ENCODE results near the gene CCDC51. TPM values are rescaled to one million over a fixed set of nuclear protein-coding genes. Genes with fewer than 3 reads are reported as not detected.

The CCDC51 gene
- total and polyA plus RNA-seq, 2 of the 13 experiments (the other 11 are each of a cell fraction or from before 2014, with no cell fraction given), result 18.1 to 29.4 TPM

- TF ChIP-seq, protein P1, sequence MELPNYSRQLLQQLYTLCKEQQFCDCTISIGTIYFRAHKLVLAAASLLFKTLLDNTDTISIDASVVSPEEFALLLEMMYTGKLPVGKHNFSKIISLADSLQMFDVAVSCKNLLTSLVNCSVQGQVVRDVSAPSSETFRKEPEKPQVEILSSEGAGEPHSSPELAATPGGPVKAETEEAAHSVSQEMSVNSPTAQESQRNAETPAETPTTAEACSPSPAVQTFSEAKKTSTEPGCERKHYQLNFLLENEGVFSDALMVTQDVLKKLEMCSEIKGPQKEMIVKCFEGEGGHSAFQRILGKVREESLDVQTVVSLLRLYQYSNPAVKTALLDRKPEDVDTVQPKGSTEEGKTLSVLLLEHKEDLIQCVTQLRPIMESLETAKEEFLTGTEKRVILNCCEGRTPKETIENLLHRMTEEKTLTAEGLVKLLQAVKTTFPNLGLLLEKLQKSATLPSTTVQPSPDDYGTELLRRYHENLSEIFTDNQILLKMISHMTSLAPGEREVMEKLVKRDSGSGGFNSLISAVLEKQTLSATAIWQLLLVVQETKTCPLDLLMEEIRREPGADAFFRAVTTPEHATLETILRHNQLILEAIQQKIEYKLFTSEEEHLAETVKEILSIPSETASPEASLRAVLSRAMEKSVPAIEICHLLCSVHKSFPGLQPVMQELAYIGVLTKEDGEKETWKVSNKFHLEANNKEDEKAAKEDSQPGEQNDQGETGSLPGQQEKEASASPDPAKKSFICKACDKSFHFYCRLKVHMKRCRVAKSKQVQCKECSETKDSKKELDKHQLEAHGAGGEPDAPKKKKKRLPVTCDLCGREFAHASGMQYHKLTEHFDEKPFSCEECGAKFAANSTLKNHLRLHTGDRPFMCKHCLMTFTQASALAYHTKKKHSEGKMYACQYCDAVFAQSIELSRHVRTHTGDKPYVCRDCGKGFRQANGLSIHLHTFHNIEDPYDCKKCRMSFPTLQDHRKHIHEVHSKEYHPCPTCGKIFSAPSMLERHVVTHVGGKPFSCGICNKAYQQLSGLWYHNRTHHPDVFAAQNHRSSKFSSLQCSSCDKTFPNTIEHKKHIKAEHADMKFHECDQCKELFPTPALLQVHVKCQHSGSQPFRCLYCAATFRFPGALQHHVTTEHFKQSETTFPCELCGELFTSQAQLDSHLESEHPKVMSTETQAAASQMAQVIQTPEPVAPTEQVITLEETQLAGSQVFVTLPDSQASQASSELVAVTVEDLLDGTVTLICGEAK (IDR thresholded peaks at IDR 0.05), result no peak
- TF ChIP-seq, protein P1 (CRISPR knock-in tag; IDR thresholded peaks at IDR 0.05), result no peak
- TF ChIP-seq PRDM4 (CRISPR knock-in tag; IDR thresholded peaks at IDR 0.05; ENCODE audit: borderline replicate concordance) (no peak), ZFP36 (IDR thresholded peaks at IDR 0.05; ENCODE audit: borderline replicate concordance, low read depth, low read length, partially characterized antibody) (peak; percentile 40), PHF5A (CRISPR knock-in tag; IDR thresholded peaks at IDR 0.05; ENCODE audit: low read depth, unreplicated experiment) (no peak), IKZF1 (IDR thresholded peaks at IDR 0.05) (no peak), SCMH1 (CRISPR knock-in tag; IDR thresholded peaks at IDR 0.05; ENCODE audit: borderline replicate concordance) (no peak), HNRNPLL (IDR thresholded peaks at IDR 0.05; ENCODE audit: low read depth, low read length, poor library complexity, severe bottlenecking) (no peak), KDM4B (CRISPR knock-in tag; IDR thresholded peaks at IDR 0.05) (peak; percentile 54; the same call in 1 of the 2 replicates), REL (CRISPR knock-in tag; conservative IDR thresholded peaks at IDR 0.05) (no peak), E2F5 (CRISPR knock-in tag; conservative IDR thresholded peaks at IDR 0.05) (no peak), ZNF24 (IDR thresholded peaks at IDR 0.05) (no peak), TEAD3 (CRISPR knock-in tag; optimal IDR thresholded peaks at IDR 0.05; ENCODE audit: borderline replicate concordance) (peak; percentile 69), RAD51 (IDR thresholded peaks at IDR 0.05; ENCODE audit: borderline replicate concordance) (no peak), GPN1 (CRISPR knock-in tag; IDR thresholded peaks at IDR 0.05; ENCODE audit: borderline replicate concordance) (no peak), ZNF17 (CRISPR knock-in tag; IDR thresholded peaks at IDR 0.05) (no peak), ZNF333 (CRISPR knock-in tag; IDR thresholded peaks at IDR 0.05; ENCODE audit: borderline replicate concordance) (no peak)
Observed at GRCh38 chr3:48435774-48436476, 4.0 kb downstream of the CCDC51 start (continued).

All from HepG2 (cell line).